HG03039 (cell line): ENCODE results near the gene RNF152.
A peak's percentile ranks its signal among the peaks of the same experiment; 100 is the strongest.

Experiments used
- ATAC-seq: cut with Tn5 transposase; IDR thresholded peaks from one replicate; pipeline ENCODE4 v1.9.1; 2021; ENCODE audit warnings: mild to moderate bottlenecking, moderate library complexity; ENCODE audit not compliant: unreplicated experiment

The RNF152 gene

GRCh38 chr18:61854578-61855448, 38.0 kb downstream of the RNF152 start:
- no peak for ATAC-seq

GRCh38 chr18:61853855-61854254, 39.0 kb downstream of the RNF152 start:
- no peak for ATAC-seq

- ATAC-seq: no peak
These were observed 40.3 kb downstream of the RNF152 start for GRCh38 chr18:61852496-61852895.

- ATAC-seq: no peak
These were observed 40.8 kb downstream of the RNF152 start for GRCh38 chr18:61851940-61852451.

GRCh38 chr18:61851279-61851678, 41.5 kb downstream of the RNF152 start:
- ATAC-seq: no peak

- ATAC-seq: no peak
These were observed 42.1 kb downstream of the RNF152 start for GRCh38 chr18:61850756-61851155.

GRCh38 chr18:61847164-61847791, 45.5 kb downstream of the RNF152 start:
- peak; percentile 42 for ATAC-seq

DNA sequence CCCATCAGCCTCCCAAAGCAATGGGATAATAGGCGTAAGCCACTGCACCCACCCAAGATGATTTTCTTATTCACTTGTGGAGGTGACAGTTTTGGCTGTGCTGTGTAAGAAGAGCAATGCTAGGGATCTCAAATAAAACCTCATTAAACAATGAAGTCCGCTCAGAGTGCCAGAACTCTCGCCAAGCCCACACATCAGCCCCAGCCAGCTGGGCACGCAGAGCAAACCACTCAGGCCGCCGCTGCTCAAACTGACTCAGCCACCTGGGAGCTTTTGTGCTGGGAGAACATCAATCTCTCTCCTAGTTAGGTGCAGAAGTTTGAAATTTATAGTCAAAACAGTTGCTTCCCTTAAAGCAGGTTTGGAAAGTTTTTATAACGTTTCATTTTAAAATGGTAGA, 47.6 kb downstream of the RNF152 start:
- no peak for ATAC-seq

DNA sequence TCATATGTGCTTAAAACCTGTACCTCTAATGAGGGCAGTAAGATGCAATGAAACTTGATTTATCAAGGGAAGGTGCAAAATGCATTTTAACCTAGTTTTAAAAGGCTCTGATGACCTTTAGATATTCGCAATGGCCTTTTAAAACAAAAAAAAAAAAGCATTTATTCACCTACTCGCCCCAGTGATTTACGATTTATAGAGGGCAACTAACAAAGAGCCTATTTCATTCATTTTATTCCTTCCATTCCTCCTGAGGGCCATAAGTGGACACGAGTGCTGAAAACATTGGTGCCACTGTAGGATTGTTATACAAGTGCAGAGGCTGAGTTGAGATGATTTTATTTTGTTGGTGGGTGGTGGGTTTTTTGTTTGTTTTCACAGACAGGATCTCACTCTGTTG, 48.1 kb downstream of the RNF152 start:
- ATAC-seq: no peak

DNA sequence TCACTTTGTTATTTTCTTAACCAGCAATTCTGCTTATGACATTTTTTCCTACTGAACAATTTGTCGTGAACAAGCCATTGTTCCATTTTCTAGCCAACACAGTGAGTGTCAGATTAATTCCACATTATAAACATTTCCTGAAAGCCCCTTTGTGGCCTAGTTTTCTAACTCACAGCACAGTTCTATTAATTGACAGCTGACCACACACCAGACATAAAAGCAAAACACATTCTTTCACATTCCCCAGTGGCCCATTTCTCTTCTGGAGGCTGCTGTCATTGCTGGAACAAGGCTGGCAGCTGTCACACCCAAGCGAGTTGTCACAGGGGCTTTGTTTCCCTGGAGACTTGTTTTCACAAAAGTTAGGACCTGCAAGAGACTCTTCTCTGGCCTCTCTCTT, 50.7 kb downstream of the RNF152 start:
- no peak for ATAC-seq

DNA sequence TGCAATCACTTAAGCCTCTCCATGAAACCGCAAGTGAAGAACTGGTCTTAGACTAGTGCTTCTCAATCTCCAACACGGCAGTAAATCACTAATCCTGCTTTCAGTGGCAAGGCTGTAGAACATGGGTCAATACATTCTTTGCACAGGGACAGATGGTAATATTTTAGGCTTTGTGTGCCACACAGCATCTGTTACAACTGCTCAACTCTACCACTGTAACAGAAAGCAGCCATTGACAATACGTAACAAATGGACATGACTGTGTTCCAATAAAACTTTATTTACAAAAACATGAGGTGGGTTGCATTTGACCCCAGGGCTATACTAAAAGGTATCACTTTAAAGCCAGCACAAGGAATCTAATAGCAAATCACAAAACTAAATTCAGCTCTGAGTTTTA, 51.1 kb downstream of the RNF152 start:
- no peak for ATAC-seq

DNA sequence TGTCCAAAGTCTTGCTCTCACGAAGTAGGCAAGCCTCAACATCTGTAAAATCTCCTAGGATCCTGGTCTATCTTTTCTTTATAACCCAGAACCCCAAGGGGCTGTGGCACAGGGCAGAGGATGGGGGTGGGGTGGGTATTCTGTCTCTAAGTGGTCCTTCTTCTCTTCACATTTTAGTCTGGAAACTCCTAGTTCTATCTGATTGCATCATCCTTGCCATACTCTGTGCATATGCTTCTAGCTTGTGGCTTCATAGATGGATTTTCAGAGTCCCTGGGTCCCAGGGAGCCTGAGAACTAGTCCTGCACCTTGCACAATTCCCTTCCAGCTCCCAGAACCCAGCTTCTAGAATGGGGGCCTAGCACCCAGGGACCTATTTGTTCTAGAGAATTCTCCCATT, 52.5 kb downstream of the RNF152 start:
- ATAC-seq: no peak

- ATAC-seq: no peak
These were observed 54.3 kb downstream of the RNF152 start for GRCh38 chr18:61838521-61838920.

DNA sequence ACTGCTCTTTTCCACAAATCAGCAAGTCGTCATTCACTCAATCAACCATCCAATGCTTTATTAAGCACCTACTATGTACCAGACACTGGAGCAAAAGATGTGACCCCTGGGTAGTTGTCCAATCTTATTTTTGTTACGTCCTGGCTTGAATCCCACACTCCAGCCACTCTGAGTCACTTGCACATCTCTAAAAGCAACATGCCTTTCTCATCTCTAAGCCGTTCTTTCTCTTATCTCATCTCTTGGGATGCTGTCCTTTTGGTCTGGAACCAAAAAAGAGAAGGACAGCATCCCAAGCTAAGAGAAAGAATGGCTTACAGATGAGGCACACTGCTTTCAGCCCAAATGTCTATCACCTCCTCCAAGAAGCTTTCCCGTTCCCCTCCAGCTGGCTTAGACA, 58.8 kb downstream of the RNF152 start:
- no peak for ATAC-seq

GRCh38 chr18:61833387-61833786, 59.4 kb downstream of the RNF152 start:
- ATAC-seq: no peak

GRCh38 chr18:61832858-61833257, 59.9 kb downstream of the RNF152 start:
- no peak for ATAC-seq

DNA sequence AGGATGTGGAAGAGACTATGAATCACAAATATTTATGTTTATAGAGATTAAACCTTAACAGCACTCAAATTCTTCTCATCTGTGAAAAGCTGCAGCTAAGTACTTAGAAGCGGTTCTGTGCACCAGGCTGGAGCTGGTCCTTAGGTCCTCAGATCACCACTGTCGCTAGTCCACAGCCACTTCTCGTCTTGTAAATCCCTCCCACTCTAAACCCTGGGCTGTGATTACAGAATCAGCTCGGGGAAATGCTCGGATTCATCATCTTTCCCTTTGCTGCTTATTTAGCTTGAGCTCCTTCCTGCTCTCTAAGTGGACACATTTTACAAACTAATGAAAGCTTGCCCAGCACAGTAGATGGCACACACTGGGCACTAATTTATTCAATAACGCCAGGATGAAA, 61.7 kb downstream of the RNF152 start:
- ATAC-seq: no peak

DNA sequence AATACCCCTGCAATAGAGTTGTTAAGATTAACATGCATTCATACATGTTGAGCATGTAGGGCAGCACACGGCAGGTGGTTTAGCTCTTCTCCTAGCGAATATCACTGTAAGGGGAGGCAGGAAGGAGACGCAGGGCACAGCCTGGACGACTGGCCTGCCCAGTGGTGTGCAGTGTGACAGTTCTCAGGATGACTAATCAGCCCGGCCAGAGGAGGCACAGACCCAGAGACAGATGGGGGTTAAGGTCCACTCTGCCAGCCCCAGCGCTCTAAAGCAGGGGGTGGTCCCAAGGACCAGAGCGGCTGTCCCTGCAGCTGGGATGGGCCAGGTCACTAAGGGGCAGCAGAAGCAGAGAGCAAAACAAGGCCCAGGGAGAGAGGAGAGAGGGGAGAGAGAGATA, 63.7 kb downstream of the RNF152 start:
- ATAC-seq: no peak

- ATAC-seq: no peak
These were observed 65.2 kb downstream of the RNF152 start for GRCh38 chr18:61827591-61827990.

DNA sequence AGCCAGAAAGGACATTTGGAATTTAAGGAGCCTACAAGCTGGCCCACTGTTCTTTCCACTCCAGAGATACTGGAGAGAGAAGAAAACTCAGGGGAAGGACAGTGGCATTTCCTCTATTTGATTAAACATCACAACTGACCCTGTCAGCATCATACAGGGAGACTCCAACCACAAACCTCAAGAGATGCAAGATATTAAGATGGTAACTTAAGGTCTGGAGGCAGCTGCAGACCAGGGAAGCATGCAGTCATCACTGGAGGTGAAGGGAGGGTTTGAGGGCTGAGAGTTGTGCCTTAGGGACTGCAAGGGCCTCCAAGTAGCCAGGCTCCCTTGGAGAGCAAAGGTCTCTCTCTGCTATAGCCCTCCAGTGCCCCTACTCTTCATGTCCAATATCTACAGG, 67.4 kb downstream of the RNF152 start:
- ATAC-seq: no peak

GRCh38 chr18:61824733-61825363, 68.0 kb downstream of the RNF152 start:
- no peak for ATAC-seq

GRCh38 chr18:61823595-61823994, 69.2 kb downstream of the RNF152 start:
- ATAC-seq: no peak
